Liver (tissue), 2 donors: ENCODE results near the gene ZBTB18.

ENCODE experiments used
- CTCF ChIP-seq: fragments of 150-350 bp; IDR thresholded peaks from 2 replicates; pipeline ENCODE4 v1.5.1; 2017; ENCODE audit warnings: improper control_type of control experiment, low read depth, low read length; ENCODE audit not compliant: missing input control
- REST ChIP-seq: IDR thresholded peaks from 2 replicates; pipeline ENCODE4 v1.6.1; 2016; ENCODE audit warnings: antibody characterized with exemption, mild to moderate bottlenecking
- donor health status: healthy.

GRCh38 chr1:244010703-244011123 is 40.4 kb upstream of the ZBTB18 start:
- TF ChIP-seq CTCF (no peak), REST (no peak)
